ENCODE data around the gene NSUN5. TPM values are rescaled to one million over a fixed set of nuclear protein-coding genes. Genes with fewer than 3 reads are reported as not detected.
"Not testable (repeated sequence)": the region's sequence is repeated elsewhere in the genome, so short reads cannot be mapped to it uniquely, and the experiment has no call there.

Gene NSUN5
- total RNA-seq, 1 donor from 2014 or later: 19.1 TPM

DNA sequence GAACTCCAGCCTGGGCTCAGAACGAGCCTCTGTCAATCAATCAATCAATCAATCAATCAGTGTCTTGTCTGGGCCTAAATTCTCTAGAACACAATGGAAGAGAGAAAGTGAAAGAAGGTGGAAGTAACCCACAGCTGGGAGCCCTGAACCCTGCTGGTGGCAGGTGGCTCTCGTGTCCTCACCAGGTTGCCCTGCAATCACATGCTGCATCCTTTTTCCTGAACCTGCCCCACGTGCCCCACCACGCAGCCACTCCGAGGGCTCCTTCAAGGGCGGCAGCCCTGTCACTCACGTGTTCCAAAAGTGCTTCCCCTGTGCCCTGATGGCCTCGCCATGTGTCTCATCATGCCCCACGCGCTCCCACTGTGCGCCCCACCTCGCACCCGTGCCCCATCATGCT, 18.8 kb upstream of the NSUN5 start:
- not testable (repeated sequence) for DNase-seq (ENCODE audit: low spot score)

DNA sequence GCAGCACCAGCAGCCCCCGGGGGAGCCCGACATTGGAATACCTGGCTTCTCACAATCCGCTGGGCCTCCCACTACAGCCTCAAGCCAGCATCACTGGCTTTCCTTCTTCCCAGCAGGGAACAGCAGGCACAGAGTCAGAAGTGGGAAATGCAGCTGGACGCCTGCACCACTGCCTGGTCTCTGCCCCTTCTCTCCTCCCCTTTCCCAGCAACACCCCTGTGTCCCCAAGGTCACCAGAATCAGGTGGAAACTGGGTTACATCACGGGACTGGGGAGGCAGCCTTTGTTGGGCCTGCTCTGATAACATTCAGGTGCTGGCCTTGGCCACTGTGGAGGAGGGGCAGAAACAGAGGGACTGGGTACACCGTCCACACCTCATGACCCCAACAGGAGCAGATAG, 16.8 kb upstream of the NSUN5 start:
- DNase-seq (ENCODE audit: low spot score): not testable (repeated sequence)

DNA sequence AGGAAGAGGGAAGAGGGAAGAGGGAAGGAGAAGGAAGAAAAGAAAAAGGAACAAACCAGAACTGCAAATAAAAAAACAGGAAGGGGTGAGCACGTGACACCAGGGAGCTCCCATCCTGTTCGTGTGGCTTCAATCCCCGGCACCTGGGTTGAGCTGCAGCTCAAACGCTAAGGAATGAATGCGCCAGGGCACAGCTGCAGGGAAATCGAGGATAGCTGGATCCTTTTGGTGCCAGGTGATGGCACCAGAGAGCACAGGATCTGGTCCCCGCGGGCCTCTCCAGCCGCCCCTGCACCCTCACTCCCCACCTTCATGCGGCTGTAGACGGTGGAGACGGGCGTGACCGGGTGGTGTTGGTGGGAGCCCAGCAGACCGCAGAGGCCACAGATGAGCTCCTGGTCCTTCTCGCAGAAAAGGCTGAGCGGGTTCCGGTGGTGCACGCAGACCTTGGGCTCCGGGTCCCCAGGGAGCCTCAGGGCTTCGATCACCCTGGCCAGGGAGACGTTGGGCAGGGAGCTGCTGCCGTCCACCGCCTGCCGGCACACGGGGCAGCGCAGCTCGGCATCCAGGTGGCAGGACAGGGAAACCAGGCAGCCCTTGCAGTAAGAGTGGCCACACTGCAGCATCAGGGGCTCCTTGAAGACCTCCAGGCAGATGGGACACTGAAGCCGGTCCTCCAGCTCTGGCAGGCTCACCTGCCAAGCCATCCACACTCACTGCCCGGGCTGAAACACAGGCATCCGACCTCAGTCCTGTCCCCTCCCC, 15.6 kb upstream of the NSUN5 start:
- DNase-seq (ENCODE audit: low spot score): not testable (repeated sequence)

DNA sequence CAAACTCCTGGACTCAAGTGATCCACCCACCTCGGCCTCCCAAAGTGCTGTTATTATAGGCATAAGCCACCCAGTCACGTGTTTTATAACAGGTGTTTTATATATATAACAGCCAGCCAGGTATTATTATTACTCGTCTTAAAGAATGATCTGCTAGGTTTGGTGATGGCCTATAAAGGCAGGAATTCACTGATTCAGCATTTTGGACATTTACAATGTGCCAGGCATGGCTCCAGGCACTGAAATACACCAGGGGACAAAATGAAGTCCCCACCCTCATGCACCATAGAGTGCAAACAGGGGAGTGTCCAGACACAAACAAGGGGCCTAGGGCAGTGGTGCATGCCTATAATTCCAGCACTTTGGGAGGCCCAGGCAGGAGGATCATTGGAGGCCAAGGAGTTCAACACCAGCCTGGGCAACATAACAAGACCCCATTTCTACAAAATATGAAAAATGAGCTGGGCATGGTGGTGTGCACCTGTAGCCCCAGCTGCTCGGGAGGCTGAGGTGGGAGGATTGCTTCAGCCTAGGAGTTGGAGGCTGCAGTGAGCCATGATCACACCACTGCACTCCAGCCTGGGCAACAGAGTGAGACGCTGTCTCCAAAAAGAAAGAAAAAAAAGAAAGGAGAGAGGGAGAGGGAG, 14.9 kb upstream of the NSUN5 start:
- DNase-seq (ENCODE audit: low spot score): not testable (repeated sequence)

DNA sequence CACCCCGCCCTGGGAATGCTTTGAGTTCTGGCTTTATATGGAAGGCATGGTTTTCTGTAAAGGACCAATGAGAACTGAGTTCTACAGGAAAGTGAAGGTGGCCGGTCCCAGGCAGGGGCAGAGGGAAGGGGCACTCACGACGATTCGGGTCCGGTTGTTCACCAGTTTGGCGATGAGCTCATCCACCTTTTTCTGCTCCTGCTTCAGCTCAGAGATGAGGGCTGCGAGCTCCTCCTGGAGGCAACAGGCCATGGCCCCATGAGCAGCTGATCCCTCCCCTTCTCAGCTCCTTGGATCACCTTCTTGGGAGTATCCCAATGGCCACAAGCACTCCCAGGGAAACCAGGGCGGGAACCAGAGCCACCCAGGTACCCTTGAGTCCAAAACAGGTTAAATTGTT, 11.4 kb upstream of the NSUN5 start:
- DNase-seq (ENCODE audit: low spot score): not testable (repeated sequence)

DNA sequence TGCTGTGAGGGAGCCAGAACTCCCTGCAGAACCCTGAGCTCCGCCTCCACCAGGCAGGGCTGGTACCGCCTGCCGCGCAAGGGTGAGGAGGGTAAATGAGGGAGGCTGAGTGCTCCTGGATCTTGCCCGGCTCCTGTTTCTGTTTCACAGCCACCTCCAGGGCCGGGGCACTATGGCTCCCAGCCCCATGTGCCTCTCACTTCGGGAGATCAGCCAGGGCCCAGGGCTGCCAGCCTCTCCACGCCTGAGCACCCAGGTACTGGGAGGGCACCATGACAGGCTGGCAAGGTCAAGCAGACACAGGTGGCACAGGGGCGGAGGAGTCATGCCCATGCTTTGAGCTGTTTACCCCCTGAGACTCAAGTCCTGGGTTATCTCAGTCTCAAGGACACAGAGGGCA, 10.9 kb upstream of the NSUN5 start:
- DNase-seq (ENCODE audit: low spot score): not testable (repeated sequence)

DNA sequence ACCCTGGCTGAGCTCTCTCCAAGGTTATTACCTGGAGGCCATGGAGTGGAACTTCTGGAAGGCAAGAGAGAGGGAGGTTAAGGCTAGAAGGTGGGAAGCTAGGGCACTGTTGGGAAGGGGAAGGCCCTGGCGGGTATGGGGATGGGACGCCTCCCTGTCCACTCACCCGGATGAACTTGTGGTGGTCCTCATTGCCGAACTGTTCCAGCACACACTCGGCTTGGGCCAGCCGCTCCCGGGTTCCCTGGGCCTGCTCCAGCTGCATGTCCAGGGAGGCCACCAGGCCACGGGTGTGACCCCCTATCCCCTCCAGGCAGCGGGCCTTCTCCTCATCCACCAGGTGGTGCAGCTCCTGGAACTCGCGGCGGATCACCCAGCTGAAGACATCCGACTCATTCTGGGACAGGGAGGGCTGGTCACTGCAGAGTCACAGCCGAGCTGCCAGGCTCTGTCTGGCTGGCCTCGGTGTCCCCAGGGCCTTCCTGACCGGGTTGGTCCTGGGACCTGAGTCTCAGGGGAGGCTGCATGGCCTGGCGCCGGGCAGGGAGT, 10.1 kb upstream of the NSUN5 start:
- DNase-seq (ENCODE audit: low spot score): not testable (repeated sequence)

DNA sequence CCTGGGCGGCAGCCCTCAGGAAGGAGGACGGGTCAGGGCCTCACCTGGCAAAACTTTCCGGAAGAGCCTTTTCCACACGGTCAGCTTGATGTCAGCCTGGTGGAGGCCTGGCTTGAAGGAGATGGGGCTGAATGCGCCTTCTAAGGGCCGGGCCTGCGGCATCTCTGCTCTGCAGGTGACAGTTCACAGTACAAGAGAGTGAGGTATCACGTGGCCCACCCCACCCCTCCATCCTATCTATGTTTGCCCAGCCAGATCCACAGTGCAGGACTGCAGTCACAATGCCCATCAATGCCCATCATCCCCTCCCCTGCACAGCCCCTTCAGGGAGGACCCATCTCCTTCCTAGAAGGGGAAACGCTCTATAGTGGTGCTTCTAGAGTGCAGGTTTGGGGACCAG, 7.9 kb upstream of the NSUN5 start:
- no peak for DNase-seq (ENCODE audit: low spot score)

DNA sequence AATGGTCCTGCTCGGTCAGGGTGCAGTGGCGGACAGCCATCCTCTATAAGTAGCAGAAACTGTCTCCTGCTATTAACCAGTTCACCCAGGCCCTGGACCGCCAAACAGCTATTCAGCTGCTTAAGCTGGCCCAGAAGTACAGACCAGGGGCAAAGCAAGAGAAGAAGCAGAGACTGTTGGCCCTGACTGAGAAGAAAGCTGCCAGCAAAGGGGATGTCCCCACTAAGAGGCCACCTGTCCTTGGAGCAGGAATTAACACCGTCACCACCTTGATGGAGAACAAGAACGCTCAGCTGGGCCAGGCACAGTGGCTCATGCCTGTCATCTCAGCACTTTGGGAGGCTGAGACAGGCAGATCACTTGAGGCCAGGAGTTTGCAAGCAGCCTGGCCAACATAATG, 5.6 kb upstream of the NSUN5 start:
- no peak for DNase-seq (ENCODE audit: low spot score)

DNA sequence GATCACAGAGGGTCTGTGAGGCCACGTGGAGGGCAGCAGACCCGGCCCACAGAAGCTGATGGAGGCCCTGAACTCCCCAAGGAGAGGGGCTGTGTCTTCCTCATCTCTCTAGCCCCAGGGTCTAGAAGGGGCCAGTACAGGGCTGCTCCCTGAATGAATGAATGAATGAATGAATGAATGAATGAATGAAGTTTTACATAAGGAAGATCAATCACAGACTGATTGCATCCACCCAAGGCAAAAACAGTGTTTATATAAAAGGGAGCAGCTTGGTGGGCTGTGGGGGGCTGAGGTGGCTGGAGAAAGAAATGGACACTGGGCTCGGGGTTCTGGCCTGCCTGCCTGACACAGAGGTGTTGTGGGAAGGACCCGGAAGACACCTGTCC, 4.9 kb upstream of the NSUN5 start:
- DNase-seq (ENCODE audit: low spot score): no peak

DNA sequence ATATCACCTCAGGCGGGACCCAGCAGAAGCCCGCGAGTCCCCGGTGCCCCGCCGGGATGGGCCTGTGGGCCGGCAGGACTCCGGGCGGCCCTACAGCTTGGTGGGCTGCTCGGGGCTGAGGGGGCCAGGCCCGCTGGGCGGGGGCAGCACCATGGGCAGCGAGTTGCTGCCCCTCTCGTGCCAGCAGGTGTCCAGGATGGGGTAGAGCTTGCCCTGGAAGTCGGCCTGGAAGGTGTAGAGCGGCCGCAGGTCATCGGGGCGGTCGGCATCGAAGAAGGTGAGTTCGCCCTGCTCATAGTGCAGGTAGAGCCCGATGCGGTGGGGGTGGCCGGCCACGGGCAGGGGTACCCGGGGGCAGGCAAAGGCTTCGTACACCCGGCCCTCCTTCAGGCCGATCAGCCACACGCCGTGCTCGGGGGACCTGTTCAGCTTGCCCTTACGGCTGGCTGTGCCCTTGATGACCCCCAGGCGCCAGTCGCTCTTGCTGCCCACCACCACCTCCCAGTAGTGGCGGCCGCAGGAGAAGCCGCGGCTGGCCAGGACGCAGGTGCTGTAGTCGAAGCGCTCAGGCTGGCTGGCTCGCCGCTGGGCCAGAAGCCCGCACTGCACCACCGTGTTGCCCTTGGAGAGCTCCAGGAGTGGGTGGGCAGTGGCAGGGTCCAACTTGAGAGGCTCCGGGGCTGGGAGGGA, 4.3 kb upstream of the NSUN5 start:
- no peak for DNase-seq (ENCODE audit: low spot score)

DNA sequence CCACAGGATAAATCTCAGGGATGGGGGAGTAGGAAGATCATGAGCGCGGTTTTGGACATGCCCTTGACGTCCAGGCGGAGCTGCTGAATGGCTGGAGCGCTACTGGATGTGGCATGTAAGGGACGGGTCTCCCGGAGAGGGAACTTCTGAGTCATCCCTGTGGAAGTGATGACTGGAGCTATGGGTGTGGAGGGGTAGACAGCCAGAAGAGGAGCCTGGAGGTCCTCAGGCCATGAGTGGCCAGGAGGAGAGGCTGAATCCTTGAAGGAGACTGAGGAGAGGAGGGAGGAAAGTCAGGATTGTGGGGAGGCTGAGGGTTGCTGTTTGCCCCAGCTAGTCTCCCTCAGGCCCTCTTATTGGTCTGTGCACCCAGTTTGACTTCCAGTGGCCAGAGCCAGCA, 2.8 kb upstream of the NSUN5 start:
- DNase-seq (ENCODE audit: low spot score): not testable (repeated sequence)

DNA sequence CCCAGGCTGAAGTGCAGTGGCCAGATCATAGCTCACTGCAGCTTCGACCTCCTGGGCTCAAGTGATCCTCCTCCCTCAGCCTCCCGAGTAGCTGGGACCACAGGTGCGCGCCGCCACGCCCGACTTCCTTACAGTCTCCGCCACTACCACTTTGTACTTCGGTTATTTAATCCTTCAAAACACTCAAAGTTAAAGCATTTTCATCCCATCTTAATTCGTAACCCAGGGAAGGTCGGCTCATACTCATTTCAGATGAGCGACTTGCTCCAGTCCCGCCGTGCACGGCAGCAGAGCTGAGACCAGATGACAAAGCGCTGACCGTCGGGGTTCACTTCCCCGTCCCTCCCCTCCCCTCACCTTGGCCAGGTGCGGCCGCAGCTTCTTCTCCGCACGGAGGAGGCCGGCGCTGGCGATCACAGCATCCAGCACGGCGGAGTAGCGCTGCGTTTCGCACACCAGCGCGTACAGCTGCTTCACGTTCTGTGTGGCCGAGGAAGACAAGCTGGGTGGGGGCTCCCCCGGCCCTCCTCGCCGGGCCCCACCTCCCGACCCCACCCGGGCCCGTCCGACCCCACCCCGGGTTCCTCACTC, 457 bp downstream of the NSUN5 start:
- no peak for DNase-seq (ENCODE audit: low spot score)

DNA sequence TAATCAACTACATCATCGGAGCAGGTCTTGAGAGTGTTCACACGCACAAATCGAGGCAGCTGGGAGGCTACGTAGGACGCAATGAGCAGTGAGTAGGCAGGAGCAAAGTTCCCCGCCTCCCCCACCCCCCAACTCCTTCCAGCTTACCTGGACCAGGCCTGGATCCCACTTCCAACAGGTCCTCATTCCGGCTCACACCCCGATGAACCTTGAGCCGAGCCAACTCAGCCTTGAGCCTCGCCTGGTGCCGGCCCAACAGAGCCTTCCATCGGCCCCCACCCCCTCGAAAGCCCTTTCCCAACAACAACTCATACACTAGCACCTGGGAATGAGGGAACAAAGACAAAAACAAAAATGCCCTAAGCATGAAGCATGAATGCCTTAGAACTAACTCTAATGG, 1.2 kb downstream of the NSUN5 start:
- DNase-seq (ENCODE audit: low spot score): no peak

DNA sequence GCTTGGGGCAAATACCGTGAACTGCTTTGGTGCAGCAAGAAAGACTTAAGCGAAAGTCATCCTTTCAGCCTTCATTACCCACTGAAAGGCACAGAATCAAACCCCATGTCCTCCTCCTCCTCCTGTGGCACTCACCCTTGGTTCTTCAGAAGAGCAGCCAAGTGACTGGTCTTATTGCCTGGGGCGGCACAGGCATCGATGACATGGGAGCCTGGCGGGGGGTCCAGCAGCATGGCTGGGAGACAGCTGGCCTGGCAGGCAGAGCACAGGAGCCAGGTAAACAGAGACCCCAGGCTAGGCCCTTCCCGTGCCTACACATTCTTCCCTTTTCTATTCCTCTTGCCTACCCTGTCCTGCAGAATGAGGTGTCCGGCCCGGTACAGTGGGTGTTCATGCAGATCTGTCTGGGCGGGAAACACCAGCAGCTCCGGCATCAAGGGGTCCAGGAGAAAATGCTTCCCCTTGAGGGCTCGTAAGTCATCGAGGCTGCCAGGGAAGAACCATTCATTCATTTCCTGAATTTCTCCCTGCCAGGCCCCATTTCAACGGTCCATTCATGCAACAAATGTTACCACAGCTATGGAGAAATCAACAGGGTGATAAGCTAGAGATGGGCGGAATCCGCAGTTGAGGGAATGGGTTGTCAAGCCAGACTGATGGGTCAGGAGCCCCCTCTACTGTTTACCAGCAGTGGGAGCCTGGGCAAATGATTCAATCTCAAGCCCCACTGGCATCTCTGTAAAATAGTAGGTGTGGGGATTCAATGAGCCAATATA, 3.8 kb downstream of the NSUN5 start:
- not testable (repeated sequence) for DNase-seq (ENCODE audit: low spot score)

DNA sequence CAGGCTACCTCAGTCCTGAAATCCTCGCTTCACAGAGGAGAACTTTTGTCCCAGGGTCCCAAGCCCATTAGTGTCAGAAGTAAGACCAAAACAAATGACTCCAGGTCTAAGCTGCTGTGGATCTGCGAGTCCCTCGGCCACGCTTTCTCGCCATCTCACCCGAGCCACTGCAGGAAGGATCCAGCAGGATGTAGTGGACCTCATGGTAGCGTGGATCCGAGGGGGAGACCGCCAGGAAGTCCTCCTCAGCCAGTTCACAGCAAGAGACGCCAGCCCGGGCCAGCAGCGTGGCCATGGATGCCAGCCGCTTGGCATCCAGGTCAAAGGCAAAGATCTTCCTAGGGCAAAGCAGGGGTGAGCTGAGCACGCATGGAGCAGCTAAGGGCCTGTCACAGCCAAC, 4.6 kb downstream of the NSUN5 start:
- no peak for DNase-seq (ENCODE audit: low spot score)

DNA sequence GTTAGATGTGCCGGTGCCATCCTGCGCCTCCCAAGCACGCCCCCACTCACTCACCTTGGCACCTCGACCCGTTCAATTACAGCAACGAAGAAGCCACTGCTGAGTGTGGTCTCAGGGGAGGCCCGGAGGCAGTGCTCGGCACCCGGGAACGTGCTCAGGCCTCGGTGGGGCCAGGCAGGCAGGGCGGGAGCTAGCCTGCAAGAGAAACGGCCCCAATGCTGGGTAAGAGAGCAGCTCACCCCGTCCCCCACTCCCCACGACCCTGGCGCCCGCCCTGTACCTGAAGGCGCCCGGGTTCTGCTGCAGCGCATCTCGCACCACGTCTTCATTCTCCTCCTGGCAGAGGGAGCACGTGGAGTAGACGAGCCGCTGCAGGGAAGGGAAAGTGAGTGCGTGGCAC, 5.1 kb downstream of the NSUN5 start:
- DNase-seq (ENCODE audit: low spot score): no peak

DNA sequence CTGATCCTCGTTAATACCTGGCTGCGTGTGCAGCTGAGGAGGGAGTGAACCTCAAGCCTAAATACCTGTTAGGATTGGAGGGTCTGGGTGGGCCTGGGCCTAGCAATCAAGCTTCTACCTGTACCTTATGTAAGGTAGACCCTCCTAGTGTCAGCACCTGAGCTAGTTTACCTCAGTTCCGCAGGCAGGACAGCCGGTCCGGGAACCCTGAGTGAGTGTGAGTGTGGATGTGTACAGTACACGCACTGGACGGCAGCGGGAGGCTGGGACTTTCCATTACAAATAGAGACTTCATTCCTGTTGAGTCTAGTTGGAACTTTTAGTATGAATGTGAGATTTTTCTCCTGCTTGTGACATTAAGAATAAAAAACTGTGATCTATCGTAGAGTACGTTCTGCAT, 5.8 kb downstream of the NSUN5 start:
- DNase-seq (ENCODE audit: low spot score): not testable (repeated sequence)

DNA sequence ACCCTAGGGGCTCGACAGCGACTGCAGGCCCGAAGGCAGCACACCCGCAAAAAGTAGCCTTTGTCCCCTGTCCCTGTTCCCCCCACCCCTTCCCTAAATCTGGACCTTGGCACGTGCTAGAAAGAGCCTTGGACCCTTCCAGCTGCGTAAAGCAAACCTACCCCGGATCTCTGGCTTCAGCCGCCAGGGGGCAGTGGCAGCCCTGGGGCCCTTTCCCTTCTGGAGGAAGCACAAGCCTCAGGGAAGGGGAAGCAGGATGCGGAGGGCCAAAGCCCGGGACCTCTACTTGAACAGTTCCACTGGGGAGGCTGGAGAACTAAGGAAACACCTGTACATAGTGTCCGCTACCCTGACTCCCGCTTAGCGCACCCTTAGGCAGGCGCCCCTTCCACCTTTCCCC, 7.5 kb downstream of the NSUN5 start:
- not testable (repeated sequence) for DNase-seq (ENCODE audit: low spot score)

DNA sequence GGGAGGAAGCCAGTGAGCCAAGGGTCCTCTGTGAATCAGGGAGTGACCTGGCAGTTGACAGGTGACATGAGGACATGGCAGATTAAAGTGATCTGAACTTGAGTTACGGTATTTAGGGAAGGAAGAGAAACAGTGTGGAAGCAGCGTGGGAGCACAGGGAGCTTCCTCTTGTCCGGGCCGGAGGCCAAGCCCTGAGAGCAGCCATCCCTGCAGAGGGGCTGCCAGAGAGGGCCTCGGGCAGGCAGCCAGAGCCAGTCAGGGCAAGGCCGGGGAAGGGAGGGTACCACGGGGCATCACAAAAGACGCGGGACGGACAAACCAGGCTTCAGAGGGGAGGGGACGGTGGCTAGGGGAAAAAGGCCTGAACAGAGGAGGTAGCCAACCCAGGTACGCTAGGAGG, 8.8 kb downstream of the NSUN5 start:
- not testable (repeated sequence) for DNase-seq (ENCODE audit: low spot score)

DNA sequence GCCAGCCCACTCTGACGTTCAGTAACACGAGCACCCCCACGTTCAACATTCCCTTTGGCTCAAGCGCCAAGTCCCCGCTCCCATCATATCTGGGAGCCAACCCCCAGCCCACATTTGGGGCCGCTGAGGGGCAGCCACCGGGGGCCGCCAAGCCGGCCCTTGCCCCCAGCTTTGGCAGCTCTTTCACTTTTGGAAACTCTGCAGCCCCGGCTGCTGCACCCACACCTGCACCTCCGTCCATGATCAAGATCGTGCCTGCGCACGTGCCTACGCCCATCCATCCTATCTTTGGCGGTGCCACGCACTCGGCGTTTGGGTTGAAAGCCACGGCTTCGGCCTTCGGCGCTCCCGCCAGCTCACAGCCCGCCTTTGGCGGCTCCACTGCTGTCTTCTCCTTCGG, 10.9 kb downstream of the NSUN5 start:
- not testable (repeated sequence) for DNase-seq (ENCODE audit: low spot score)

Data from mesenteric fat pad (tissue), 1 donor.